ENCODE measurements around the gene PRR23B. TPM values are rescaled to one million over a fixed set of nuclear protein-coding genes. Genes with fewer than 3 reads are reported as not detected.

The PRR23B gene
- total RNA-seq, 1 donor from 2014 or later: not detected

DNA sequence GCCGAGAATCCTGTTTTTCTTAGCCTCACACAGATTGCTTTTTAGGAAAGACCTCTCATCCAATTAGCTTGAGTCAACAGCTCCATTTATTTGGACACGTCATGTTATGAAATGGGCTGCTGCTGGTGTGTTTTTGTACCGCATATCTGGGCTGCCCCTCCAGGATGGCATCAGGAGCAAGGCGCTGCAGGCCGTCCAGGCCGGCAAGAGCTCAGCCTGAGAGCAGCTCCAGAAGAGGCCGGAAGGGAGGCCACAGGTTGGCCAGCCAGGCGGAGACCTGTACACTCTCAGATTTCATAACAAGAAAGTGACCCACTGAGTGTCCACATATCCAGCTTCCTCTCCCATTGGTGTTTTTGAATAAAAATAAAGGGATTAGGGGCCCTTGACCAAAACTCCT lies 45.4 kb downstream of the PRR23B start:
- DNase-seq (ENCODE audit: low read depth, low spot score): no peak

DNA sequence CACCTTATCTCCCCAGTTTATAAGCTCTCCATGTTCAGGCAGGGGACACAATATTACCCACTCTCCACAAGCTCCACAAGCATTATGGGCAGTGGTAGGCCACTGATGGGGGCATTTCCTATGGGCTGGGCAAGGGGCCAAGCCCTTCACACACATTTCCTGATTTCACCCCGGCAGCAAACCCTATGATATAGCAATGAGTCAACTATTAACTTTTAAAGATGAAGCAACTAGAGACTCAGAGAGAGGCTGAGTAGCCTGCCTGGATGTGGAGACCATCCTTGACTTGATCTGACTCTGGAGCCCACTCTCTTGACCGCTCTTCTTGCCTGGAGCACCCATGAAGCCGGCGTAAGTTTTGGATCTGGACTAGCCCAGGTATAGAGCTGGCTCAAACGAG lies 46.3 kb downstream of the PRR23B start:
- DNase-seq (ENCODE audit: low read depth, low spot score): no peak

DNA sequence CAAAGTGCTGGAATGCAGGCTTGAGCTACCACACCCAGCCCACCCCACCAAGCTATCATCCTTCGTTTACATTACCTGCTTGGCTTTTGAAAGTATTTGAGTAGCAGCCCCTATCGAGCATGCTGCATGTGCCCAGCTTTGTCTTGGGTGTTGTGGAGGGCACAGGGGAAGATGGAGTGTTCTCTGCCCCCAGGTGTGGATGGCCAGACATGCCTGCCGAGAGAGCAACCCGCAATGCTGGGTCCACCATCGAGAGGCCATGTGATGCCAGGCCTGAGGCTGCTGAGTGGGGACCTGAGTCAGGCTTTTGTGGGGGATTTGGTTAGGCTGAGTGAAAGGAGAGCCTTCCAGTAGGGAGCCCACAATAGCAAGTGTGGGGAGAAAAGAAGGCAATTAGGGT lies 47.8 kb downstream of the PRR23B start:
- DNase-seq (ENCODE audit: low read depth, low spot score): no peak

DNA sequence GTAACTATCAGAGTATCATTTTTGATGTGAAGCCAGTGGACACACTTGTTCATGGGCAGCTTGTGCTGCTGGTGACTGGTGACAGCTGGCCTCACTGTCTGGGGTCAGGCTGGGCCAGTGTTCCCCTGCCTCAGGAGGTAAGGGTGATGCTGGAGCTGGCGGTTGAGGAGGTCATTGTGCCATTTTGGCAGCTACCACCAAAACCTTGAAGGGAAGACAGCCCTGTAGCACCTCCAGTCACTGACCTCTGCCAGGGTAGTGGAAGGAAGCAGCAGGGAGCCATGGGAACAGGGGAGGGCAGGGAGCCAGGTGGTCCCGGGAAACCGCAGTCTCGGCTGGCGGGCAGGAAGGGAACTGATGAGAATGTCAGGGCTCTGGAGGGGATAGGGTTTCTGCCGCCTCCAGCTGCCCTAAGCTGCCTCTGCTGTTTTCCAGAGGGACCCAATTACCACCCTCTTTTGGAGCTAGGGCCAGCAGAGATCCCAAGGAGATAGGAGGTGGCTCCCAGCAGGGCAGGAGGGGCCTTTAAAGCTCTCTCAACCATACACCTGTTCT lies 48.9 kb downstream of the PRR23B start:
- DNase-seq (ENCODE audit: low read depth, low spot score): no peak

Other genes starting within 250 kb of the PRR23B start
- 16.1 and 16.5 TPM in 2 replicates for gene PIK3CB, start 186.0 kb downstream of the PRR23B start, total RNA-seq
- 0.07 TPM in 2 replicates for gene FOXL2, start 73.8 kb downstream of the PRR23B start, total RNA-seq
- gene FOXL2NB, start 73.7 kb downstream of the PRR23B start, total RNA-seq: 0.04 TPM in 1 of 2 replicates, not detected in the other
- gene PRR23A, start 14.7 kb downstream of the PRR23B start, total RNA-seq: not detected in 2 replicates
- gene PRR23C, start 24.0 kb upstream of the PRR23B start, total RNA-seq: not detected in 2 replicates

Measured in pulmonary artery endothelial cell (primary cell).